Measurements from ENCODE around the gene FOXN1. TPM values are rescaled to one million over a fixed set of nuclear protein-coding genes. Genes with fewer than 3 reads are reported as not detected.
"Not testable (repeated sequence)": the region's sequence is repeated elsewhere in the genome, so short reads cannot be mapped to it uniquely, and the experiment has no call there.

FOXN1 gene
- total RNA-seq = not detected
- not detected for polyA plus RNA-seq
- long read RNA-seq, donor 1 = 0 reads
- long read RNA-seq, donor 2 = 0 reads
- long read RNA-seq, donor 3 = 0 reads
- long read RNA-seq, donor 4 = 0 reads

GRCh38 chr17:28505986-28506665 is at the start of gene FOXN1:
TSS of gene FOXN1 (plus strand) at chr17:28506348. CDS start at chr17:28523970, 17,622 bp downstream.
- no peak for ATAC-seq
- H3K27me3 ChIP-seq (ENCODE audit: control insufficient read depth, insufficient read depth) = no peaks in the 10 kb centered on the region
- no peak within 1 kb of the TSS for H3K27ac ChIP-seq (ENCODE audit: low read length)
- H3K4me3 ChIP-seq (ENCODE audit: low read length) = no peak within 1 kb of the TSS
- no peak for DNase-seq
- WGBS = 84% methylated on average over 28 of the region's 28 CpGs
- H3K9me3 ChIP-seq (ENCODE audit: control insufficient read depth, low read length) = no peaks in the 10 kb centered on the region
- H3K4me1 ChIP-seq (ENCODE audit: control insufficient read depth, insufficient read depth, low read length) = no peaks in the 10 kb centered on the region
- intact Hi-C loops (cut with DNase I) = loop anchor here in 1 of 4 donors (5.0 kb wide), 1 partner anchor 51 kb away; no protein-coding TSS in a partner anchor

- Histone ChIP-seq H3K4me3 (ENCODE audit: low read length) (no peak overlapping the region), H3K27ac (ENCODE audit: low read length) (no peak overlapping the region), H3K9me3 (ENCODE audit: control insufficient read depth, low read length) (no peaks in the 10 kb centered on the region), H3K27me3 (ENCODE audit: control insufficient read depth, insufficient read depth) (no peaks in the 10 kb centered on the region), H3K4me1 (ENCODE audit: control insufficient read depth, insufficient read depth, low read length) (no peaks in the 10 kb centered on the region)
- no peak for DNase-seq
- ATAC-seq = no peak
- intact Hi-C loops (cut with DNase I) = no loop called here
- 90% methylated on average over 6 of the region's 6 CpGs for WGBS
Observed at GRCh38 chr17:28457890-28458289, 48.3 kb upstream of the FOXN1 start.

GRCh38 chr17:28458881-28459280 is 47.3 kb upstream of the FOXN1 start:
- H3K27me3 ChIP-seq (ENCODE audit: control insufficient read depth, insufficient read depth); H3K27ac ChIP-seq (ENCODE audit: low read length); intact Hi-C loops (cut with DNase I); H3K4me3 ChIP-seq (ENCODE audit: low read length); H3K9me3 ChIP-seq (ENCODE audit: control insufficient read depth, low read length); DNase-seq; ATAC-seq; H3K4me1 ChIP-seq (ENCODE audit: control insufficient read depth, insufficient read depth, low read length): not testable (repeated sequence)
- WGBS = 96% methylated on average over 30 of the region's 32 CpGs

- H3K4me3 ChIP-seq (ENCODE audit: low read length) = no peak overlapping the region
- H3K27ac ChIP-seq (ENCODE audit: low read length) = no peak overlapping the region
- H3K4me1 ChIP-seq (ENCODE audit: control insufficient read depth, insufficient read depth, low read length) = no peaks in the 10 kb centered on the region
- 90% methylated on average over 10 of the region's 10 CpGs for WGBS
- H3K27me3 ChIP-seq (ENCODE audit: control insufficient read depth, insufficient read depth) = no peaks in the 10 kb centered on the region
- ATAC-seq (no peak), DNase-seq (no peak)
- H3K9me3 ChIP-seq (ENCODE audit: control insufficient read depth, low read length) = no peaks in the 10 kb centered on the region
- intact Hi-C loops (cut with DNase I) = no loop called here
Observed at GRCh38 chr17:28460901-28461300, 45.2 kb upstream of the FOXN1 start.

GRCh38 chr17:28466001-28466400 is 40.1 kb upstream of the FOXN1 start:
- DNase-seq (no peak), ATAC-seq (no peak)
- H3K27me3 ChIP-seq (ENCODE audit: control insufficient read depth, insufficient read depth) = no peaks in the 10 kb centered on the region

GRCh38 chr17:28466521-28467048 is 39.6 kb upstream of the FOXN1 start:
- Histone ChIP-seq H3K27ac (ENCODE audit: low read length) (no peak overlapping the region), H3K9me3 (ENCODE audit: control insufficient read depth, low read length) (no peaks in the 10 kb centered on the region), H3K4me3 (ENCODE audit: low read length) (no peak overlapping the region), H3K27me3 (ENCODE audit: control insufficient read depth, insufficient read depth) (no peaks in the 10 kb centered on the region), H3K4me1 (ENCODE audit: control insufficient read depth, insufficient read depth, low read length) (peaks cover 4% of the 10 kb centered on the region)
- intact Hi-C loops (cut with DNase I) = no loop called here
- ATAC-seq = peak in 1 of 2 donors; percentile 25
- 24% methylated on average over 5 of the region's 5 CpGs for WGBS
- no peak for DNase-seq

More at GRCh38 chr17:28466001-28466400, 40.1 kb upstream of the FOXN1 start:
- 47% methylated on average over 9 of the region's 9 CpGs for WGBS
- H3K9me3 ChIP-seq (ENCODE audit: control insufficient read depth, low read length) = no peaks in the 10 kb centered on the region
- no peak overlapping the region for H3K27ac ChIP-seq (ENCODE audit: low read length)
- H3K4me3 ChIP-seq (ENCODE audit: low read length) = no peak overlapping the region
- intact Hi-C loops (cut with DNase I) = no loop called here
- H3K4me1 ChIP-seq (ENCODE audit: control insufficient read depth, insufficient read depth, low read length) = peaks cover 4% of the 10 kb centered on the region

- DNase-seq (no peak), ATAC-seq (no peak)
- WGBS = 62% methylated on average over 17 of the region's 17 CpGs
- intact Hi-C loops (cut with DNase I) = no loop called here
- Histone ChIP-seq H3K9me3 (ENCODE audit: control insufficient read depth, low read length) (no peaks in the 10 kb centered on the region), H3K4me1 (ENCODE audit: control insufficient read depth, insufficient read depth, low read length) (peaks cover 4% of the 10 kb centered on the region), H3K27ac (ENCODE audit: low read length) (no peak overlapping the region), H3K27me3 (ENCODE audit: control insufficient read depth, insufficient read depth) (no peaks in the 10 kb centered on the region), H3K4me3 (ENCODE audit: low read length) (no peak overlapping the region)
Observed at GRCh38 chr17:28467456-28468025, 38.6 kb upstream of the FOXN1 start.

- H3K27ac ChIP-seq (ENCODE audit: low read length); H3K9me3 ChIP-seq (ENCODE audit: control insufficient read depth, low read length); H3K4me3 ChIP-seq (ENCODE audit: low read length); intact Hi-C loops (cut with DNase I); H3K4me1 ChIP-seq (ENCODE audit: control insufficient read depth, insufficient read depth, low read length); H3K27me3 ChIP-seq (ENCODE audit: control insufficient read depth, insufficient read depth); DNase-seq; ATAC-seq: not testable (repeated sequence)
- WGBS = 68% methylated on average over 20 of the region's 20 CpGs
Observed at GRCh38 chr17:28468033-28468735, 38.0 kb upstream of the FOXN1 start.

- no peak overlapping the region for H3K4me3 ChIP-seq (ENCODE audit: low read length)
- no peak for DNase-seq
- no peaks in the 10 kb centered on the region for H3K27me3 ChIP-seq (ENCODE audit: control insufficient read depth, insufficient read depth)
- intact Hi-C loops (cut with DNase I) = no loop called here
- no peaks in the 10 kb centered on the region for H3K9me3 ChIP-seq (ENCODE audit: control insufficient read depth, low read length)
- H3K27ac ChIP-seq (ENCODE audit: low read length) = no peak overlapping the region
- peaks cover 4% of the 10 kb centered on the region for H3K4me1 ChIP-seq (ENCODE audit: control insufficient read depth, insufficient read depth, low read length)
- no peak for ATAC-seq
Observed at GRCh38 chr17:28468781-28469180, 37.4 kb upstream of the FOXN1 start.

- no peak for DNase-seq
- ATAC-seq = no peak
- no peaks in the 10 kb centered on the region for H3K9me3 ChIP-seq (ENCODE audit: control insufficient read depth, low read length)
- H3K27me3 ChIP-seq (ENCODE audit: control insufficient read depth, insufficient read depth) = no peaks in the 10 kb centered on the region
- no peak overlapping the region for H3K27ac ChIP-seq (ENCODE audit: low read length)
- intact Hi-C loops (cut with DNase I) = no loop called here
- WGBS = 62% methylated on average over 8 of the region's 8 CpGs
- H3K4me3 ChIP-seq (ENCODE audit: low read length) = no peak overlapping the region
- peaks cover 4% of the 10 kb centered on the region for H3K4me1 ChIP-seq (ENCODE audit: control insufficient read depth, insufficient read depth, low read length)
Observed at GRCh38 chr17:28469376-28469775, 36.8 kb upstream of the FOXN1 start.
